HG02870 (cell line): Measurements from ENCODE around the gene EYS.
"Not testable (repeated sequence)": the region's sequence is repeated elsewhere in the genome, so short reads cannot be mapped to it uniquely, and the experiment has no call there.

Experiments used
- ATAC-seq: cut with Tn5 transposase; IDR thresholded peaks from one replicate; pipeline ENCODE4 v1.9.1; 2021; ENCODE audit warnings: mild to moderate bottlenecking, moderate library complexity; ENCODE audit not compliant: unreplicated experiment

EYS gene

GRCh38 chr6:64505312-64505711 lies 1201.7 kb downstream of the EYS start:
- ATAC-seq = no peak

- no peak for ATAC-seq
These were observed 1202.5 kb downstream of the EYS start for GRCh38 chr6:64504503-64504902.

- ATAC-seq = no peak
These were observed 1204.2 kb downstream of the EYS start for GRCh38 chr6:64502801-64503200.

GRCh38 chr6:64497634-64498033 lies 1209.4 kb downstream of the EYS start:
- ATAC-seq = no peak

GRCh38 chr6:64489763-64490162 lies 1217.3 kb downstream of the EYS start:
- no peak for ATAC-seq

GRCh38 chr6:64486578-64487351 lies 1220.3 kb downstream of the EYS start:
- no peak for ATAC-seq

GRCh38 chr6:64483956-64484499 lies 1223.0 kb downstream of the EYS start:
- ATAC-seq = no peak

GRCh38 chr6:64482631-64483030 lies 1224.4 kb downstream of the EYS start:
- no peak for ATAC-seq

- no peak for ATAC-seq
These were observed 1227.9 kb downstream of the EYS start for GRCh38 chr6:64479134-64479533.

GRCh38 chr6:64477391-64477790 lies 1229.6 kb downstream of the EYS start:
- ATAC-seq = no peak

GRCh38 chr6:64476935-64477334 lies 1230.1 kb downstream of the EYS start:
- no peak for ATAC-seq

GRCh38 chr6:64469405-64469804 lies 1237.6 kb downstream of the EYS start:
- ATAC-seq = not testable (repeated sequence)

GRCh38 chr6:64467656-64468055 lies 1239.4 kb downstream of the EYS start:
- no peak for ATAC-seq

GRCh38 chr6:64459411-64459944 lies 1247.5 kb downstream of the EYS start:
- no peak for ATAC-seq

GRCh38 chr6:64448101-64448500 lies 1258.9 kb downstream of the EYS start:
- ATAC-seq = not testable (repeated sequence)

- ATAC-seq = no peak
These were observed 1262.0 kb downstream of the EYS start for GRCh38 chr6:64445038-64445437.

GRCh38 chr6:64439274-64439673 lies 1267.8 kb downstream of the EYS start:
- no peak for ATAC-seq

GRCh38 chr6:64437996-64438395 lies 1269.0 kb downstream of the EYS start:
- no peak for ATAC-seq

- no peak for ATAC-seq
These were observed 1277.1 kb downstream of the EYS start for GRCh38 chr6:64429926-64430325.

GRCh38 chr6:64428186-64428585 lies 1278.8 kb downstream of the EYS start:
- no peak for ATAC-seq

GRCh38 chr6:64415926-64416325 lies 1291.1 kb downstream of the EYS start:
- no peak for ATAC-seq

GRCh38 chr6:64411226-64411625 lies 1295.8 kb downstream of the EYS start:
- ATAC-seq = no peak
